ENCODE results near the gene CDR2L. TPM values are rescaled to one million over a fixed set of nuclear protein-coding genes. Genes with fewer than 3 reads are reported as not detected.
A peak's percentile ranks its signal among the peaks of the same experiment; 100 is the strongest.

CDR2L gene
- total and polyA plus RNA-seq, 4 donors, result 5.8 to 23.6 (median 13.8) TPM

DNA sequence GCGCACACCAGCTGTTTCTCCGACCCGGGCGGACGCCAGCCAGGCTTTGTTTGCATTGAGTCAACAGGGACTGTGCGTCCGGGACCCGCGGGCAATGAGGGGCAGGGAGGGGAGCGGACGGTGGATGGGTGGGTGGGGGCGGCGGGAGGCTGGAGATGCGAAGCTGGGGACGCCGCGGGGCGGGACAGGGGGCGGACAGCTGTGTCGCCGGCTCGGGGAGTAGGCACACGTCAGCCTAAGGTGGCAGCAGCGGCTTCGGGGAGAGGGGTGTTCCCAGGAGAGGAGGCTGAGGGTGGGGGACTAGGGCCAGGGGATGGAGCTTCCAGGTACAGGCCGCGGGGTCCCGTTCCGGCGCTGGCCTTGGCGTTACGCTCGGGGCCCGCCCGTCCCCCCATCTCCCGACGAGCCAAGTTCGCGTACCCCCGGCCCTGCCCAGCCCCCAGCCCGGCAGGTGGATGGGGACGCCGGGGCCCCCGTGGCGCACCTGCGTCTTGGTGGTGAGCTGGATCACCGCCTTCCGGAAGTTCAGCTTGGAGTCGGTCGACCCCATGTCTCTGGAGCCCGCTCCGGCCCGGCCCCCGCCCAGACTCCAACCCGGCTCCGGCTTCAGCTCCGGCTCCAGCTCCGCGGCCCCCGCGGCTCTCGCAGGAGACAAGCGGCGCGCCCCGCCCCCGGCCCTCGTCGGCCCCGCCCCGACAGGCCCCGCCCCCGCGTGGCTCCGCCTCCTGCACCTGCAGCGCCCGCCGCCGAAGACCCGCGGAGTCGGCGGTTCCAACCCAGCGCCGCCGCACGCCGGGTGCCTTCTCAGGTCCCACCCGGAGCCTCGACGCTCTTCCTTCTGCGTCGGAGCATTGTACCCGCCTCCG, 15.1 kb upstream of the CDR2L start, which contains the start of gene HID1:
TSS of gene HID1 (minus strand) at position 653 of the 866 bp plus-strand sequence. CDS start at position 550, 103 bp downstream.
- WGBS, 2 donors, result 0 to 1% methylated on average over 53 to 95 of the region's 95 CpGs
- intact Hi-C loops (cut with DNase I), result no loop called here
- ATAC-seq (ENCODE audit: low FRiP score) (peak; percentile 47), DNase-seq (peak; percentile 65 to 86)
- H3K4me3 ChIP-seq (ENCODE audit: low read length in 2 of 2), result peak within 1 kb of the TSS; percentile 37 to 65
- no peaks in the 10 kb centered on the region for H3K36me3 ChIP-seq (ENCODE audit: control insufficient read depth in 1 of 2, insufficient read depth in 2 of 2, low read length in 1 of 2)
- no peak within 1 kb of the TSS for H3K27ac ChIP-seq (ENCODE audit: low read depth in 1 of 2, low read length in 2 of 2)
- no peaks in the 10 kb centered on the region for H3K27me3 ChIP-seq (ENCODE audit: control insufficient read depth in 1 of 2, insufficient read depth in 2 of 2, low read length in 1 of 2)
- no peaks in the 10 kb centered on the region for H3K4me1 ChIP-seq (ENCODE audit: control insufficient read depth in 1 of 2, insufficient read depth in 2 of 2, low read length in 2 of 2)
- no peaks in the 10 kb centered on the region for H3K9me3 ChIP-seq (ENCODE audit: control insufficient read depth, low read length)

DNA sequence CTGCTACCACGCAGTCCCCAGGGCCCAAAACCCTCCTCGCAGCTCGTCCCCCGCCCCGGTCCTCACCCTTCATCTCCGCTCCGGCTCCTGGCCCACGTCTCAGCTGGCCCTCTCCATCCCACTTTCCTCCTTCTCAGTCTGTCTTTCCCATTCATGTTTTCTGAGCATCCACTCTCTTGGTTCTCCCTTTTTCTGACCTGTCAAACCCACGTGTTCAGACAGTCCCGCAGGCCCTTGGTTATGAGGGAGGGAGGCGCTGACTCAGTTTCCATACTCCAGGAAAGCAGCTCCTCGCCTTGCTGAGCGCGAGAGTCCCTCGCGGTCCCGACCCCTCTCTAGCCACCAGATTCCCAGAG, 14.5 kb upstream of the CDR2L start:
- 9 to 10% methylated on average over 17 of the region's 17 CpGs for WGBS, 2 donors
- intact Hi-C loops (cut with DNase I), result no loop called here

DNA sequence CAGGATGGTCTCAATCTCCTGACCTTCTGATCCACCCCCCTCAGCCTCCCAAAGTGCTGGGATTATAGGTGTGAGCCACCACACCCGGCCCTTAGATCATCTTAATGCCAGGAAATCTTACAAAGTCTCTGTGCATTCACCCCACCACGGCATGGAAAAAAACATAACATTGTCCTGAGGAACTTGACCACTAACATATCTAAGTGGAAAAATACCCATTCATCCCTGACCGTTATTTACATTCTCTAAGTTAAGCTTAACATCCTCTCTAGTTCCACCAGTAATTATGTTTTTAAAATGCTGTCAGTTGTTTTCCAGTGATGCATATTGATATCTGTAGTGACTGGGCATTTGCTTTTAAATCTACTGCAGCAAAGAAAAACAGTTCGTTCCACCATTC, 11.5 kb upstream of the CDR2L start:
- WGBS, 2 donors, result 80 to 83% methylated on average over 4 of the region's 4 CpGs
- no peaks in the 10 kb centered on the region for H3K36me3 ChIP-seq (ENCODE audit: control insufficient read depth in 1 of 2, insufficient read depth in 2 of 2, low read length in 1 of 2)
- H3K27ac ChIP-seq (ENCODE audit: low read depth in 1 of 2, low read length in 2 of 2), result no peak overlapping the region
- no peaks in the 10 kb centered on the region for H3K9me3 ChIP-seq (ENCODE audit: control insufficient read depth, low read length)
- no peaks in the 10 kb centered on the region for H3K4me1 ChIP-seq (ENCODE audit: control insufficient read depth in 1 of 2, insufficient read depth in 2 of 2, low read length in 2 of 2)
- DNase-seq (no peak), ATAC-seq (ENCODE audit: low FRiP score) (no peak)
- intact Hi-C loops (cut with DNase I), result no loop called here
- no peaks in the 10 kb centered on the region for H3K27me3 ChIP-seq (ENCODE audit: control insufficient read depth in 1 of 2, insufficient read depth in 2 of 2, low read length in 1 of 2)
- H3K4me3 ChIP-seq (ENCODE audit: low read length in 2 of 2), result no peak overlapping the region

More for the DNA sequence above, 14.5 kb upstream of the CDR2L start:
- no peak for DNase-seq
- Histone ChIP-seq H3K27ac (ENCODE audit: low read depth in 1 of 2, low read length in 2 of 2) (no peak overlapping the region), H3K9me3 (ENCODE audit: control insufficient read depth, low read length) (no peaks in the 10 kb centered on the region), H3K36me3 (ENCODE audit: control insufficient read depth in 1 of 2, insufficient read depth in 2 of 2, low read length in 1 of 2) (no peaks in the 10 kb centered on the region), H3K27me3 (ENCODE audit: control insufficient read depth in 1 of 2, insufficient read depth in 2 of 2, low read length in 1 of 2) (no peaks in the 10 kb centered on the region), H3K4me1 (ENCODE audit: control insufficient read depth in 1 of 2, insufficient read depth in 2 of 2, low read length in 2 of 2) (no peaks in the 10 kb centered on the region), H3K4me3 (ENCODE audit: low read length in 2 of 2) (no peak overlapping the region)
- peak; percentile 27 for ATAC-seq (ENCODE audit: low FRiP score)

- intact Hi-C loops (cut with DNase I), result no loop called here
- WGBS, 2 donors, result 90 to 97% methylated on average over 3 of the region's 3 CpGs
- H3K9me3 ChIP-seq (ENCODE audit: control insufficient read depth, low read length), result no peaks in the 10 kb centered on the region
- DNase-seq (no peak), ATAC-seq (ENCODE audit: low FRiP score) (no peak)
- no peak overlapping the region for H3K4me3 ChIP-seq (ENCODE audit: low read length in 2 of 2)
- H3K36me3 ChIP-seq (ENCODE audit: control insufficient read depth in 1 of 2, insufficient read depth in 2 of 2, low read length in 1 of 2), result no peaks in the 10 kb centered on the region
- no peaks in the 10 kb centered on the region for H3K4me1 ChIP-seq (ENCODE audit: control insufficient read depth in 1 of 2, insufficient read depth in 2 of 2, low read length in 2 of 2)
- H3K27me3 ChIP-seq (ENCODE audit: control insufficient read depth in 1 of 2, insufficient read depth in 2 of 2, low read length in 1 of 2), result no peaks in the 10 kb centered on the region
- H3K27ac ChIP-seq (ENCODE audit: low read depth in 1 of 2, low read length in 2 of 2), result no peak overlapping the region
Observed at GRCh38 chr17:74977802-74978201, 9.6 kb upstream of the CDR2L start.

DNA sequence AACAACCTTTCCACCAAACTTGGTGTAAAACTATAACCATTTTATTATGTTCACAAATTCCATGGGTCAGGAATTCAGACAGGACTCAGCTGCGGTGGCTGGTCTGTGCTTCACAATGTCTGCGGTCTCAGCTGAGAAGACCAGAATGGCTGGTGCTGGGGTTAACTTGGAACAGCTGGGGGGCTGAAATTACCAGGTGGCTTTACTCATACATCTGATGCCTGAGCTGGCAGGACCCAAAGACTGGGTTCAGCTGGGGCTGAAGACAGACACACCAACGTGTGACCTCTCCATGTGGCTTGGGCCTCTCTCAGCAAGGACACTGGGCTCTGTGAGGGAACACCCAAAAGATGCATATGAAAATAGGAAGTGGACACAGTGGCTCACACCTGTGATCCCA, 9.2 kb upstream of the CDR2L start:
- DNase-seq, result no peak

GRCh38 chr17:74979408-74980146, 7.9 kb upstream of the CDR2L start:
- no peaks in the 10 kb centered on the region for H3K36me3 ChIP-seq (ENCODE audit: control insufficient read depth in 1 of 2, insufficient read depth in 2 of 2, low read length in 1 of 2)
- no peaks in the 10 kb centered on the region for H3K9me3 ChIP-seq (ENCODE audit: control insufficient read depth, low read length)
- 78 to 86% methylated on average over 17 of the region's 17 CpGs for WGBS, 2 donors
- no peak for ATAC-seq (ENCODE audit: low FRiP score)
- H3K4me3 ChIP-seq (ENCODE audit: low read length in 2 of 2), result no peak overlapping the region
- H3K27me3 ChIP-seq (ENCODE audit: control insufficient read depth in 1 of 2, insufficient read depth in 2 of 2, low read length in 1 of 2), result no peaks in the 10 kb centered on the region
- H3K4me1 ChIP-seq (ENCODE audit: control insufficient read depth in 1 of 2, insufficient read depth in 2 of 2, low read length in 2 of 2), result no peaks in the 10 kb centered on the region
- intact Hi-C loops (cut with DNase I), result no loop called here
- DNase-seq, result no peak
- no peak overlapping the region for H3K27ac ChIP-seq (ENCODE audit: low read depth in 1 of 2, low read length in 2 of 2)

More for the DNA sequence above, 9.2 kb upstream of the CDR2L start:
- intact Hi-C loops (cut with DNase I), result no loop called here
- no peaks in the 10 kb centered on the region for H3K27me3 ChIP-seq (ENCODE audit: control insufficient read depth in 1 of 2, insufficient read depth in 2 of 2, low read length in 1 of 2)
- H3K4me3 ChIP-seq (ENCODE audit: low read length in 2 of 2), result no peak overlapping the region
- no peaks in the 10 kb centered on the region for H3K4me1 ChIP-seq (ENCODE audit: control insufficient read depth in 1 of 2, insufficient read depth in 2 of 2, low read length in 2 of 2)
- no peak overlapping the region for H3K27ac ChIP-seq (ENCODE audit: low read depth in 1 of 2, low read length in 2 of 2)
- H3K9me3 ChIP-seq (ENCODE audit: control insufficient read depth, low read length), result no peaks in the 10 kb centered on the region
- ATAC-seq (ENCODE audit: low FRiP score), result no peak
- H3K36me3 ChIP-seq (ENCODE audit: control insufficient read depth in 1 of 2, insufficient read depth in 2 of 2, low read length in 1 of 2), result no peaks in the 10 kb centered on the region
- 79 to 80% methylated on average over 3 of the region's 3 CpGs for WGBS, 2 donors

- Histone ChIP-seq H3K9me3 (ENCODE audit: control insufficient read depth, low read length) (no peaks in the 10 kb centered on the region), H3K4me3 (ENCODE audit: low read length in 2 of 2) (peak overlapping the region; percentile 5 to 40), H3K27me3 (ENCODE audit: control insufficient read depth in 1 of 2, insufficient read depth in 2 of 2, low read length in 1 of 2) (no peaks in the 10 kb centered on the region), H3K27ac (ENCODE audit: low read depth in 1 of 2, low read length in 2 of 2) (peak overlapping the region; percentile 4 to 59), H3K4me1 (ENCODE audit: control insufficient read depth in 1 of 2, insufficient read depth in 2 of 2, low read length in 2 of 2) (no peaks in the 10 kb centered on the region), H3K36me3 (ENCODE audit: control insufficient read depth in 1 of 2, insufficient read depth in 2 of 2, low read length in 1 of 2) (no peaks in the 10 kb centered on the region)
- ATAC-seq (ENCODE audit: low FRiP score) (peak; percentile 10), DNase-seq (no peak)
- WGBS, 2 donors, result 48 to 51% methylated on average over 16 of the region's 16 CpGs
- intact Hi-C loops (cut with DNase I), result no loop called here
Observed at GRCh38 chr17:74981318-74981978, 6.0 kb upstream of the CDR2L start.

- peak; percentile 83 to 92 for DNase-seq
- intact Hi-C loops (cut with DNase I), result no loop called here
- WGBS, 2 donors, result 0 to 1% methylated on average over 50 to 61 of the region's 61 CpGs
- Histone ChIP-seq H3K27ac (ENCODE audit: low read depth in 1 of 2, low read length in 2 of 2) (peak overlapping the region; percentile 31 to 59), H3K4me1 (ENCODE audit: control insufficient read depth in 1 of 2, insufficient read depth in 2 of 2, low read length in 2 of 2) (no peaks in the 10 kb centered on the region), H3K4me3 (ENCODE audit: low read length in 2 of 2) (peak overlapping the region; percentile 5 to 40), H3K9me3 (ENCODE audit: control insufficient read depth, low read length) (no peaks in the 10 kb centered on the region), H3K27me3 (ENCODE audit: control insufficient read depth in 1 of 2, insufficient read depth in 2 of 2, low read length in 1 of 2) (no peaks in the 10 kb centered on the region), H3K36me3 (ENCODE audit: control insufficient read depth in 1 of 2, insufficient read depth in 2 of 2, low read length in 1 of 2) (no peaks in the 10 kb centered on the region)
- peak; percentile 92 for ATAC-seq (ENCODE audit: low FRiP score)
Observed at GRCh38 chr17:74981979-74982662, 5.3 kb upstream of the CDR2L start.

Measured in aorta (tissue), 5 donors.